Neutrophil (primary cell): ENCODE measurements around the gene RAB36.

ENCODE experiments used
- H3K27ac ChIP-seq: fragments of 200-600 bp; sonication (generic); 2 replicates; pipeline ENCODE4 v1.5.1; 2016; ENCODE audit warnings: mild to moderate bottlenecking, moderate library complexity
- H3K27me3 ChIP-seq: fragments of 200-600 bp; sonication (generic); 2 replicates; pipeline ENCODE4 v1.6.0; 2016; ENCODE audit warnings: mild to moderate bottlenecking
- H3K36me3 ChIP-seq: fragments of 200-600 bp; sonication (generic); 2 replicates; pipeline ENCODE4 v1.5.1; 2017
- H3K4me1 ChIP-seq, 2 experiments: fragments of 200-600 bp in 1 of 2; sonication (generic) in 1 of 2; 1 replicate in 1 of 2; 2 replicates in 1 of 2; pipeline versions ENCODE4 v1.5.1 to v1.6.1; 2013 to 2016; ENCODE audit warnings: low read depth in 1 of 2, low read length in 1 of 2, mild to moderate bottlenecking in 1 of 2, moderate library complexity in 1 of 2; ENCODE audit not compliant: control insufficient read depth in 1 of 2, insufficient read depth in 1 of 2
- H3K4me3 ChIP-seq, 2 experiments: fragments of 200-600 bp in 1 of 2; sonication (generic) in 1 of 2; 1 replicate in 1 of 2; 2 replicates in 1 of 2; pipeline ENCODE4 v1.5.1; 2013 to 2016; ENCODE audit warnings: low read depth in 1 of 2, low read length in 1 of 2, mild to moderate bottlenecking in 1 of 2, moderate library complexity in 1 of 2
- H3K9me3 ChIP-seq: fragments of 200-600 bp; sonication (generic); 2 replicates; pipeline ENCODE4 v1.5.1; 2016
- CTCF ChIP-seq: fragments of 200-600 bp; sonication (generic); IDR thresholded peaks from 2 replicates; pipeline ENCODE4 v1.5.1; 2016; ENCODE audit warnings: antibody characterized with exemption

Gene RAB36

DNA sequence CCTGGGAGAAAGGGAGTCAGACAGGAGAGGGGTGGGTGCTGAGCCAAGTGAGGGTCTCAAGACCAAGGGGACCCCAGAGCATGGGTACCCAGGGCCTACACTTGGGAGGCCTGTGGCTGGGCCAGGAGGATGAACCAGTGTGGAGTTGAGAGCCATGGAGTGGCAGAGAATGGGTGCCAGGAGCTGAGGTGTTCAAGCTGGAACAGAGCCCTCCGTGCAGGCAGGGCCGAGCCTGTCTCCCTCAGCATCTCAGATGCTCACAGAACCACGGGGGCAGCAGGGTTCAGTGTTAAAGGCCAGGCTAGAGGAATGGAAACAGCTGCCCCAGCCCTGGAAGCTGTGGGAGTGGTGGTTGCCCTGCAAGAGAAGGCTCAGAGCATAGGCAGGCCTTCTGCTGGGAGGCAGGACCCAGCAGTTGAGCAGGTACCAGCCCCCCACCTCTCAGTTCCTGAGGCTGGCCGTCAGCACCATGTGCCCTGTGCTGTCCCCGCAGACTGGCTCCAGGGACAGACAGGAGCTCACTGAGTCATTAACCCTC, 35.8 kb upstream of the RAB36 start:
- no peaks in the 10 kb centered on the region for H3K9me3 ChIP-seq
- no peaks in the 10 kb centered on the region for H3K27me3 ChIP-seq
- no peaks in the 10 kb centered on the region for H3K36me3 ChIP-seq
- no peak overlapping the region for H3K27ac ChIP-seq
- H3K4me3 ChIP-seq: no peak overlapping the region
- H3K4me1 ChIP-seq: no peaks in the 10 kb centered on the region
- no peak for TF ChIP-seq CTCF

DNA sequence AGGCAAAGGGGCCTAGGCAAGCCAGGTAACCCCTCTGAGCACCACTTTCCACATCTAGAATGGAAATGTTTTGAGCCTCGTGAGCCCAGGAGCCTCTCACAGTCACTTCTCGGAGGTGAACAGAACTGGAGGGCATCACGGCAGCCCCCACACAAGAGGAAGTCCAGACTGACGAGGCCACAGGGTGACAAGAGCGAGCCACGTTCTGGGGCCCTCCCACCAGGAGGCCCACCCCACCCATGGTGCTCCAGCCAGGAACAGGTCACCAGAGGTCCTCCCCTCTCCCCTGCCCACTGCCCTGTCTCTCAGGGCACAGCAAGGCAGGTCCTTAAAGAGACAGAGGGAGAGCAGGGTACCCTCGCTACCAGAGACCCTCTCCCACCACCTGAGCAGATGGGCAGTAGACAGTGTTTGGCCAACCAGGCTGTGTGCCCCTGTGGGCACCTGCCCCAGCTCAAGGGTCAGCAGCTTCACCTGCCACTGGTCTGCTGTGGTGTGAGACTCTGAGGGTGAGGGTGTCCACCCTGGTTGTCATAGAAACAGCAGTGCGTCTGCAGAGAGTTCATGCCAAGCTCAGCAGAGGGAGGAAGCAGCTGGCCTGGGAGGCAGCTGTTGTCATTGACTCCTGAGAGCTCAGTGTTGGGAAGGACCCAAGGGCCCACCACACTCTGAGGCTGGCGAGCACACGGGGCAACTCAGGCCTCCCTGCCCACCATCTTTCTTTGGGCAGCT, 34.9 kb upstream of the RAB36 start:
- H3K9me3 ChIP-seq: no peaks in the 10 kb centered on the region
- no peaks in the 10 kb centered on the region for H3K4me1 ChIP-seq
- H3K4me3 ChIP-seq: no peak overlapping the region
- H3K27me3 ChIP-seq: no peaks in the 10 kb centered on the region
- no peak for TF ChIP-seq CTCF
- H3K36me3 ChIP-seq: no peaks in the 10 kb centered on the region
- H3K27ac ChIP-seq: no peak overlapping the region

- Histone ChIP-seq H3K36me3 (no peaks in the 10 kb centered on the region), H3K4me3 (no peak overlapping the region), H3K4me1 (no peaks in the 10 kb centered on the region), H3K27ac (no peak overlapping the region), H3K27me3 (no peaks in the 10 kb centered on the region), H3K9me3 (no peaks in the 10 kb centered on the region)
- TF ChIP-seq CTCF: no peak
These were observed 34.3 kb upstream of the RAB36 start for GRCh38 chr22:23110922-23111527.

GRCh38 chr22:23112472-23113012, 32.7 kb upstream of the RAB36 start:
- no peak overlapping the region for H3K4me3 ChIP-seq
- no peaks in the 10 kb centered on the region for H3K4me1 ChIP-seq
- TF ChIP-seq CTCF: no peak
- H3K9me3 ChIP-seq: no peaks in the 10 kb centered on the region
- H3K36me3 ChIP-seq: no peaks in the 10 kb centered on the region
- H3K27me3 ChIP-seq: no peaks in the 10 kb centered on the region
- H3K27ac ChIP-seq: no peak overlapping the region

DNA sequence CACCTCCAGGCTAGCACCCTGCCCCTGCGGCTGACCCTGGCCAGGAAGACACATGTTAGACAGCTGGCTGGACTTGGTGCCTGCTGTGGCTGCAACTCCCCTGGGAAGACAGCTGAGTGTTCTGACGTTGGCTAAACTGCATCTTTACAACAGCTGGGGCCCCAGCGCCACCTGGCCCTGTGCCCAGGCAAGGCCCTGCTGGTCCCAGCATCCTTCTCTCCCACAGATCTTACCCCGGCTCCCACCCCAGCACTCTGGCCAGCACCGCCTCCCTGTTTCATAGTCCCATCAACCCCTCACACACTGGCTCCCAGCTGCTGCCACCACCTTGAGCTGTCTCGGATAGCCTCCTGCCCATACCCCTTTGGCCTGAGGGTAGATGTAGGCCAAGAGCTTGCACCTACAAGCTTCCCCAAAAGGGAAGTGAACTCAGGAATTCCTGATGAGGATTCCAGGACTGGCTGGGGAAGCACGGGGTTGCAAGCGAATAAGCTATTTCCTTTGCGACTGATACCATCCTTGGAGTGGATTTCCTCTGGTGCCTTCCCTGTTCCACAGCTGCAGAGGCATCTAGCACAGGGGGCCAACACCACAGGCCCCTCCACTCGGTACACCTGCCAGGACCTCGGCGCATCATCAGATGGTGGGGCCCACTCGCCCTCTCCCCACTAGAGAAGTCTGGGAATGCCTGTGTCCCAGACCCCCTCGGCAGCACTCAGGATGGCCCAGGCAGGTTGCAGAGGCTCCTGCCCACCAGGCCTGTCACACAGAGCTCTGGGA, 32.0 kb upstream of the RAB36 start:
- no peak for TF ChIP-seq CTCF
- Histone ChIP-seq H3K36me3 (no peaks in the 10 kb centered on the region), H3K9me3 (no peaks in the 10 kb centered on the region), H3K27me3 (no peaks in the 10 kb centered on the region), H3K4me1 (no peaks in the 10 kb centered on the region), H3K4me3 (no peak overlapping the region), H3K27ac (no peak overlapping the region)
